ENCODE data around the gene CEP70.
"Not testable (repeated sequence)": the region's sequence is repeated elsewhere in the genome, so short reads cannot be mapped to it uniquely, and the experiment has no call there.

Gene CEP70, protein sequence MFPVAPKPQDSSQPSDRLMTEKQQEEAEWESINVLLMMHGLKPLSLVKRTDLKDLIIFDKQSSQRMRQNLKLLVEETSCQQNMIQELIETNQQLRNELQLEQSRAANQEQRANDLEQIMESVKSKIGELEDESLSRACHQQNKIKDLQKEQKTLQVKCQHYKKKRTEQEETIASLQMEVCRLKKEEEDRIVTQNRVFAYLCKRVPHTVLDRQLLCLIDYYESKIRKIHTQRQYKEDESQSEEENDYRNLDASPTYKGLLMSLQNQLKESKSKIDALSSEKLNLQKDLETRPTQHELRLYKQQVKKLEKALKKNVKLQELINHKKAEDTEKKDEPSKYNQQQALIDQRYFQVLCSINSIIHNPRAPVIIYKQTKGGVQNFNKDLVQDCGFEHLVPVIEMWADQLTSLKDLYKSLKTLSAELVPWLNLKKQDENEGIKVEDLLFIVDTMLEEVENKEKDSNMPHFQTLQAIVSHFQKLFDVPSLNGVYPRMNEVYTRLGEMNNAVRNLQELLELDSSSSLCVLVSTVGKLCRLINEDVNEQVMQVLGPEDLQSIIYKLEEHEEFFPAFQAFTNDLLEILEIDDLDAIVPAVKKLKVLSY

DNA sequence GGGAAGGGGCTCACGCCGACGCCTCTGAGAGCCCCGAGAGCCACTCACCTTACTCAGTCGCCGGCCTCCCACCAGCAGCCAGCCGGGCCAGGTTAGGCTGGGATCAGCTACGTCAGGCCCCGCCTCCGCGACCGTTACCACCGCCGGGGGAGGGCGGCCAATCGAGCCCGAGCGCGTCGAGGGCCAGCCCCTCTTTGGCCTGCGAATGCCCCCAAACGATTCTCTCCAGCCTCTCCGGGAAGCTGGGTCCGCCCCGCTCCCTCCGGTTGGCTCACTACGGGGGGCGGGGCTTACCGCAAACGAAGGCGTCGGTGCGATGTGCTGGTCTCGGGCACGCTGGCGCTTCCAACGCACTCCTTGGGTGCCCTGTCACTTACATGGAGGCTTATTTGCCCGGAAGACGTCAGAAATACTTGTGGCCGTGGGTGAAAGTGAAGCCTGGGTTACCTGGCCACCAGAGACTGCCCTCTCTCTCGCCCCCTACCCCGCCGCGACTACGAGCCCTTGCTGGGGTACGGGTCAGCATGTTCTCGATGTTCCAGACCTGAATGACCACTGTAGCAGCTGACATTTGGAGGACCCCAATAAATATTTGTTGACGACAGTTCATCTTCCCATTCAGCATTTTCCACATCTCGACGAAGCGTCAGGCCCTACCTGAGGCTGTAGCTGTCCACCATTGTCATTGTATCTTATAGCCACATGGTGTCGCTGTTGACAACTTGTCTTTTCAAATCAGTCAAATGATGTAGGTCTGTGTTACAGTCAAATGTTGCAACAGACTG lies at the start of gene CEP70:
TSS of gene CEP70 (minus strand) at position 111 of the 785 bp plus-strand sequence. CDS start 21,333 bp downstream, outside the sequence.
- peak; percentile 82 to 85 for DNase-seq (ENCODE audit: low read depth in 2 of 2)

DNA sequence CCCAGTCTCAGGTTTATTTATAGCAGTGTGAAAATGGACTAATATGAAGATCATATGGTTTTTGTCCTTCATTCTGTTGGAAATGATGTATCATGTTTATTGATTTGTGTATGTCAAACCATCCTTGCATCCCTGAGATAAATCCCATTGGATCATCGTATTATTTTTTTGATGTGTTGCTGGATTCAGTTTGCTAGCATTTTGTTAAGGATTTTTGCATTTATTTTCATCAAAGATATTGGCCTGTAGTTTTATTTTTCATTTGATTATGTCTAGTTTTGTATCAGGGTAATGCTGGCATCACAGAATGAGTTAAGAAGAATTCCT lies 48.8 kb upstream of the CEP70 start:
- DNase-seq (ENCODE audit: low read depth in 2 of 2): no peak

DNA sequence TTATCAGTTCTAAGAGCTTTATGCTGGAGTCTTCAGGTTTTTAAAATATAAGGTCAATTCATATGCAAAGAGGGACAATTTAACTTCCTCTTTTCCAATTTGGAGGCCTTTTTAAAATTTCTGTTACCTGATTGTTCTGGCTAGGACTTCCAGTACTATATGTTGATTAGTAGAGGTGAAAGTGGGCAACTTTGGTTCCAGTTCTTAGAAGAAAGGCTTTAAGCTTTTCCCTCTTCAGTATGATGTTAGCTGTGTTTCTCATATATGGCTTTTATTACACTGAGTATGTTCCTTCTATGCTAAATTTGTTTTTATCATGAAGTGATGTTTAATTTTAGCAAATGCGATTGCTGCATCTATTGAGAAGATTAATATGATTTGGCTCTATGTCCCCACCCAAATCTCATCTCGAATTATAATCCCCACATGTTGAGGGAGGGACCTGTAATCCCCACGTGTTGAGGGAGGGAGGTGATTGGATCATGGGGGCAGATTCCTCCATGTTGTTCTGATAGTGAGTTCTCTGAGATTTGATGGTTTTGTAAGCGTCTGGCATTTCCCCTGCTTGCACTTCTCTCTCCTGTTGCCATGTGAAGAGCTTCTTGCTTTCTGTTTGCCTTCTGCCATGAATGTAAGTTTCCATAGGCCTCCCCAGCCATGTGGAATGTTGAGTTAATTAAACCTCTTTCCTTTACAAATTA lies 48.3 kb upstream of the CEP70 start:
- no peak for DNase-seq (ENCODE audit: low read depth in 2 of 2)

DNA sequence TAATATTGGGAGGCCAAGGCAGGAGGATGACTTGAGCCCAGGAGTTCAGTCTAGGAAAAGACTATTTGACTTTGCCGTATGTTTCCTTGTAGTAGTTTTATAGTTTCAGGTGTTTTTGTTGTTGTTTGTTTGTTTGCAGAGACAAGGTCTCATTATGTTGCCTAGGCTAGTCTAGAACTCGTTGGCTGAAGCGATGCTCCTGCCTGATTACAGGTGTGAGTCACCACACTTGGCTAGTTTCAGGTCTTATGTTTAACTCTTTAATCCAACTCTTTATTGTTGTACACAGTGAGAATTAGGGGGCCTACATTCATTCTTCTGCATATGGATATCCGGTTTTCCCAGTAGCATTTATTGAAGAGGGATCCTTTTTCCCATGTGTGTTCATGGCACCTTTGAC lies 46.5 kb upstream of the CEP70 start:
- DNase-seq (ENCODE audit: low read depth in 2 of 2): no peak

DNA sequence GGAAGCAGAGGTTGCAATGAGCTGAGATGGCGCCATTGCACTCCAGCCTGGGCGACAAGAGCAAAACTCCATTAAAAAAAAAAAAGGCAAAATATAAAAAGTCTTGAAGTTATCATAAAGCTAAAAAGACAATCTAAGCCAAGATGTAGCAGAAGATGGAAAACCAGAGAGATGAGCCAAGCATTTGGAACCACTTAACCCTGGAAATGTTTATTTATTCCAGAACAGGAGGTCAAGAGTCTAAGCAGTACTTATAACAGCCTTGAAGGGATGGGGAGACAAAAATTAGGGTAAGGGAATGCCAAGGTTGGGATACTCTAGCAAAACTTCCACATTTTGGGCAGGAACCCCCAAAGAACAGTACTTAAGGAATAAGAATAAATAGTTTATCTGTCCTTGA lies 44.6 kb upstream of the CEP70 start:
- no peak for DNase-seq (ENCODE audit: low read depth in 2 of 2)

DNA sequence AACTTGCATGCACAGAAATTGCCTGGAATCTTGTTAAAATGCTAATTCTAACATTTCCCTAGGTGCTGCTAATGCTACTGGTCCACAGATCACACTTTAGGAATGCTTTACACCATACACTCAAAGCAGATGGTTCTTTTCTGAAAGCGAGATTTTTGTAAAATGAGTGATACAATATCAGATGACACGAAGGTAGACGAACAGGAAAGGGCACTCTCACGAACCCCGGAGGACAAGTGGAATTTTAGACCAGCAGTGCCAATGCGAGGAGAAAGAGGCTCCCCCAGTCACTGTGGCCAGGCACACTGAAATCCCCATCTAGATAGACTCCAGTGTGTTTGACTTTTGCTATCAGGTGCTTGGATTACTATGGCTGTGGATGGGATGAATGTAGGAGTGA lies 35.5 kb upstream of the CEP70 start:
- DNase-seq (ENCODE audit: low read depth in 2 of 2): no peak

DNA sequence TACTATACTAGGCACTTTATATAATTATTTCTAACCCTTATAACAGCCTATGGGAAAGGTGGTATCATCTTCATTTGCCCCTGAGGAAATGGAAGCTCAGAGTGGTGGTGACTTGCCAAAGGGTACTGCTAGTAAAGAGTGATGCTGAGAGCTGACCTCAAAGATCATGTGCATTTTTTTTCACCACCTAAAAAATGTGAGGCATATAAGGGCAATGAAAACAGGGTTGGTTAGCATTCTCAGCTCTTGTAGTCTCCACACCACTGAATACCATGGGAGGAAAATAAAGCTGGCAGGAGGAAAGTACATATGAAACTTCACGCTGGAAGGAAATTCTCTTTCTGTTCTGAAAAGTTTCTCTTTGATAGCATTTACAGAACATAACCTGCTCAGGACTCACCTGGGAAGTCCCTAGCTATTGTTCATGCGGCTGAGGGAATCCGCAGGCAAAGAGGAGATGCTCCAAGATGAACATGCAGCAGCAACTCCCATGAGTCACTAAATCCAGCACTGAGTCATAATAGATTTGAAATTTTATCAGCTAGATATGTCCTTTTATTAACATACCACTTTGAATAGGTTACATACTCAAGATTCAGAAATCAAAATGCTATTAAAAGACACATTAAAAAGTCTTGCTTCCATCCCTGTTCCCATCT lies 31.8 kb upstream of the CEP70 start:
- no peak for DNase-seq (ENCODE audit: low read depth in 2 of 2)

DNA sequence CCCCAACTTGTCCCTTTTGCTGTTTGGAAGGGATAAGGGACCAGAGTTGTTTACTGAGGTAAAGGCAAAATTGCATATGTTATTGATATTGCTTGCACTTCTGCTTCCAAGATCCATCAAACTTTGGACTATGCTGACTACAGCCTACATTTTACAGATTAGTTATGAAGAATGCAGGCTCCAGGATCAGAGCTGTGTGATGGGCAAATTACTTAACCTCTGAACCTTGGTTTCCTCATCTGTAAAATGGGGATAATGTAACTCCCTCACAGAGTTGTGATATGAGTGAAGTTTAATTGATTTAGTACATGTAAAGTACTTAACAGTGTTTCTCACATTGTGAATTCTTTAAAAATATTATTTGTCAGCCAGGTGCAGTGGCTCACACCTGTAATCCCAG lies 30.5 kb upstream of the CEP70 start:
- no peak for DNase-seq (ENCODE audit: low read depth in 2 of 2)

DNA sequence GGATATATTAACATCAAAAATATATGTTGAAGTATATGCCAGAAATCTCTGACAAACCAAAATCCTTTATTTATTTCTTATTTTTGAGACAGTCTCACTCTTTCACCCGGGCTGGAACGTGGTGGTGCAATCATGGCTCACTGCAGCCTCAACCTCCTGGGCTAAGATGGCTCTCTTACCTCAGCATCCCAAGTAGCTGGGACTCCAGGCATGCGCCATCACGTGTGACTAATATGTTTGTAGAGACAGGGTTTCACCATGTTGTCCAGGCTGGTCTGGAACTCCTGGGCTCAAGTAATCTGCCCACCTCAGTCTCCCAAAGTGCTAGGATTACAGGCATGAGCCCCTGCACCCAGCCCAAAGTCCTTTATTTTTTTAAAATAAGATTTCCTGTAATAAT lies 26.4 kb upstream of the CEP70 start:
- DNase-seq (ENCODE audit: low read depth in 2 of 2): no peak

DNA sequence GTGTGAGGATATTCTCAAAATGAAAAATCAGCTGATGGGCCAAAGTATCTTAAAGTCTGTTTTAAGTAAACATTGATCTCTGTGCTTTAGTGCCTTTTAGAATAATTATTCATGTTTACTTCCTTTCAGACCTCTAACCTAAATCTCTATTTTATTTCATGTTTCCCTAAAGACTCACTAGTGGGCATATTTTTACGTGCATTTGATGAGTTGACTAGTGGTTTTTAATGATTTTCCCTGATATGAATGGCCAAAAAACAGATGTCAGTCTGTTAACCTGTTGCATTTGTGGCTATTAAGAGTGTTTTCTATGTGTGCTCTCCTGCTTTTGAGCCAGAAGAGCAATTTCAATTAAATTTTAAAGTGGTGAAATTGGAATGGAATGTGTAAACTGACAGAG lies 21.4 kb upstream of the CEP70 start:
- DNase-seq (ENCODE audit: low read depth in 2 of 2): no peak

DNA sequence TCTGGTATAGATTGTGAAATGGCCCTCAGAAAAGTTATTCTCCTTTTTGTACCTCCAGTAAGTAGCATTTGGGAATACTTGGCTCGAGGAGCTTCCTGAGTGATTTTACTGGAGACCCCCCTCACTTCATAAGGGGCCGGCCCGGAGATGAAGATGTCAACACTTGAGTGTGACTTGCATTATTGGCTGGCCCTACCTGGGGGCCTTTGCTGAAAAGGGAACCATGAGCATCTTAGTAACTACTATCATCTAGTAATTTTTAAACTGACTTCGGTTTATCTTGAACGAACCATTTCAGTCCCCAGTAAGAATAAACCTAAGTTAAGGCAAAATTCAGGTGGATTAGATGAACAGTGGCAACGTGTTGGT lies 15.8 kb upstream of the CEP70 start:
- no peak for DNase-seq (ENCODE audit: low read depth in 2 of 2)

DNA sequence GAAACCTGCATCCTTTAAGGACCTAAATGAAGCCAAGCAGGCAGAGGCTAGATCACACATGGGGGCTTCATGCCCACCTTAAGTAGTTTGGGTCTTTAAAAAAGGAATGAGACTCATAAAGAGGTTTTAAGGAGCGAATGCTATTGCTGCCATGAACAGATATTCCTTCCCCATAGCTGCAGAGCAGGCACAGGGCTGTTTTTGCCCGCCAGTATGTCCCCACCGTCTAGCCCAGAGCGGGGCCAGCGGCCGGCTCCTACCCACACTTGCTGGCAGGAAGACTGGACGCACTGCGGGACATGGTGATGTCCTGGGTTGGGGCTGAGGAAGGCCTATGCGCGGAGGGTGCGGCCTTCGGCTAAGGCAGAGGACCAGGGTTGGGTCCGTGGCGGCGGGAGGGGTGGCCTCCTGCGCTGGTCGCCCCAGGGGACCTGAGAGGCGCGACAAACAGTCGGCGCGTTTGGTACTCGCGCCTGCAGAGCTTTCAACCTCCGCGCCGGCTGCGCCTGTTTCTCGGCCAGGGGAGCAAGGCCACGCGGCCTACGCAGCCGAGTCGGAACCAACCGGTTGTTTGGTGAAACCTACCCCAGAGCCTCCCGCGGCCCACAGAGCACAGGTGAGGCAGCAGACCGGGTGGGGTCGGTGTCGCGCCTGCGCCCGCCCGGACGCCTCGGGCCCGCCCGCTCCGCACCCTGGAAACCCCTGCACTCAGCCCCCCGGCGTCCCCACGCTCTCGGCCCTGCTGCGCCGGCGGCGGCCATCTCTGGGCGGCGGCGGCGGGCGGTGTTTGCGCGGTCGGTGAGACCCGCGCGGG lies 14.5 kb upstream of the CEP70 start, which contains the start of gene FAIM:
TSS of gene FAIM (plus strand) at position 450 of the 814 bp plus-strand sequence. CDS start 10,956 bp downstream, outside the sequence.
- peak; percentile 43 to 44 for DNase-seq (ENCODE audit: low read depth in 2 of 2)

DNA sequence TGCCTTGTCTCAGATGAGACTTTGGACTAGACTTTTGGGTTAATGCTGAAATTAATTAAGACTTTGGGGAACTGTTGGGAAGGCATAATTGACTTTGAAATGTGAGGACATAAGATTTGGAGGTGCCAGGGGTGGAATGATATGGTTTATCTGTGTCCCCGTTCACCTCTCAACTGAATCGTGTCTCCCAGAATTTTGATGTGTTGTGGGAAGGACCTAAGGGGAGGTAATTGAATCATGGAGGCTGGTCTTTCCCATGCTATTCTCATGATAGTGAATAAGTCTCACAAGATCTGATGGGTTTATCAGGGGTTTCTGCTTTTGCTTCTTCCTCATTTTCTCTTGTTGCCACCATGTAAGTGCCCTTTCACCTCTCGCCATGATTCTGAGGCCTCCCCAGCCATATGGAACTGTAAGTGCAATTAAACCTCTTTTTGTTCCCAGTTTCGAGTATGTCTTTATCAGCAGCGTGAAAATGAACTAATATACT lies 10.1 kb upstream of the CEP70 start:
- not testable (repeated sequence) for DNase-seq (ENCODE audit: low read depth in 2 of 2)

DNA sequence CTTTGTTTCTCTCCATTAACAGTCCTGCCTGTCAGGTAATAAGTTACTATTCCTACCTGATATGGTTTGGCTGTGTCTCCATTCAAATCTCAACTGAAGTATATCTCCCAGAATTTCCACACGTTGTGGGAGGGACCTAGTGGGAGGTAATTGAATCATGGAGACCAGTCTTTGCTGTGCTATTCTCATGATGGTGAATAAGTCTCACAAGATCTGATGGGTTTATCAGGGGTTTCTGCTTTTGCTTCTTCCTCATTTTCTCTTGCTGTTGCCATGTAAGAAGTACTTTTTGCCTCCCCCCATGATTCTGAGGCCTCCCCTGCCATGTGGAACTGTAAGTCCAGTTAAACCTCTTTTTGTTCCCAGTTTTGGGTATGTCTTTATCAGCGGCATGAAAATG lies 7.6 kb upstream of the CEP70 start:
- DNase-seq (ENCODE audit: low read depth in 2 of 2): not testable (repeated sequence)

DNA sequence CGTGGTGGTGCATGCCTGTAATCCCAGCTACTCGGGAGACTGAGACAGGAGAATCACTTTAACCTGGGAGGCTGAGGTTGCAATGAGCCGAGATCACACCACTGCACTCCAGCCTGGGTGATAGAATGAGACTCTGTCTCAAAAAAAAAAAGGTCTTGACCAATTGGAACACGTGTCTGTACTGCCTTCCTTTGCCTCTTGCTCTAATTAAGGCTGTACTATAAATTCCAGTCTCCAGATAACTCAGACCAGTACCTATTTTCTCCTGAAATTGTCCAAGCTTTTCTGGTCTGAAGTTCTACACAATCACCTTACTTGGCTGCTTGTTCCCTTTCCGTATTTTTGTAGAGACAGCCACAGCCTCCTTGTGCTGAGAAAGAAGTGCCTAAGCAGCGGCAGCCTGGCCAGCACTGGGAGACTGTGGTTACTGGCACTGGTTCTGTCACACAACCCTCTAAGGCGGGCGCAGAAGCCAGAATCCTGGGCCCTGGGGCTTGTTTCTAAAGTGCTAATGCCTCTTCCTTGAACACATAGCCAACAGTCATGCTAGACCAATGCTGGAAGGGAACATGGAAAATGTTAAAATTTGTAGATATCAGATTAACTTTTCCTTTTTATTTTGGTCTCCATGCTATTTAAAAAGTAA lies 6.2 kb upstream of the CEP70 start:
- no peak for DNase-seq (ENCODE audit: low read depth in 2 of 2)

DNA sequence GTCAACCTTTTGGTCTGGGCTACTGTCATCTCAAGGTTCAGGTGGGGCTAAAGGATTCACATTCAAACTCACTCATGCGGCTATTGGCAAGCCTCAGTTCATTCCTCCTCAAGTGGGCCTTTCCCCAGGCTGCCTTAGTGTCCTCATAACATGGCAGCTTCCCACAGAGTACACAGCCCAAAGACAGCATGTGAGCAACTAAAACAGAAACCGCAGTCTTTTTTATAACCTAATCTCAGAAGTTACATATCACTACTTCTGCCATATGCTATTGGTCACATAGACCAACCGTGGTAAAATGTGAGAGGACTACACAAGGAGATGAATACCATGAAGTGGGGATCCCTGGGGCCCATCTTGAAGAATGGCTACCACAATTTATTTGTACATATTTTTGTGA lies 4.5 kb upstream of the CEP70 start:
- no peak for DNase-seq (ENCODE audit: low read depth in 2 of 2)

DNA sequence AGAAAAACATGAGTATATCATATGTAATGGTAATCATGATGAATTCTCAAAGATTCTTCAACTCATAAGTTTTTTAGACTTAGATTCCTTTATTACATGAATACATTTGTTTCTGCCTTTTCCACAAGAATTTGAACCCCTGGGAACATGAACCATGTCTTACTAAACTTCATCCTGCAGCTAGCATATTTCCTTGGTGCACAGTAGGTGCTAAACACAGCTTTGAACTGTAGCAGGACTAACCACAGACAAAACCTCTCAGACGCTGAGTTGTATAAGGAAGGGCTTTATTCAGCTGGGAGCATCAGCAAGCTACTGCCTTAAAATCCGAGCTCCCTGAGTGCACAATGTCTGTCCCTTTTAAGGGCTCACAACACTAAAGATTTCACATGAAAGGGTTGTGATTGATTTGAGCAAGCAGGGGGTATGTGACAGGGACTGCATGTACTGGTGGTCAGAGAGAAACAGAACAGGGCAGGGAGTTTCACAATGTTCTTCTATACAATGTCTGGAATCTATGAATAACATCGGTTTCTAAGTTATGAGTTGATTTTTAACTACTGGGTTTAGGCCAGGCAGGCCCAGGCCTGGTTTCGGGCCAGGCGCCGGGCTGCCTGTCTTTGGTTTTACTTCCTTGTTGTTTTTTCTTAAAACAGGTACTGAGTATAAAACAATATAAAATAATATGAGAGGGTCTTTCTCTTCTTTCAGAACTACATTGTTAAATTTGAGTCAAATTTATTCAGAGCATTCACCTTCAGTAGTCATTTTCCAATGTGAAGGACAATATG lies 3.3 kb upstream of the CEP70 start:
- DNase-seq (ENCODE audit: low read depth in 2 of 2): not testable (repeated sequence)

DNA sequence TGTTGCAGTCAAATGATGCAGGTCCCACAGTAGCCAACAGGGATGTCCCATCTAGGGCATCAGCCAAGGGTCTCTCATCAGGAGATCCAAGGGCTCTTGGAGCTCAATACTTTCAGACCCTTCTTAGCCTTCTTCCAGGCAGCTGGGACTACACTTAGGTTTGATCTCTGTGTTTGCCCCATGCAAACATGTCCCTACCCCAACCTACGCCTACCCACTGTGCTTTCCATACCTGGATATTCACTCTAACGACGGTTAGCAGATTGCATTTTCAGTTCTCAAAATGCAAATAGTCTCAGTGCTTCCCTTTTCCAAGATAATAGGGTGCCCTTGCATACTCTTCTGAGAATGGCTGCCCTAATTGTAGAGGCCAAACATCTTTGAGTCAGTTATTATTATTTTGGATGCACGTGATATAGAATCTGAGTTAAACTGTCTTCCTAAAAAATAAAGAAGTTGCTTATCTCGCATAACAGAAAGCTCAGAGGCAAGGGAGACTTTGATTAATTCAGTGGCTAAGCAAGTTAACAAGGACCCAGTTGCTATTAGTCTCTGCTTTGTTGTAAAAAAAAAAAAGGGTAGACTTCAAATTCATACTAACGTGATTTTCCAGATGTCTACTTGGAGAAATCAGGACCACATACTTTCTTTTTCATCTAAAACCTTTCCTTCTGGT lies 1.0 kb upstream of the CEP70 start:
- no peak for DNase-seq (ENCODE audit: low read depth in 2 of 2)
